AG04449 (cell line): Measurements from ENCODE around the gene RIOK1.

Experiments used
- CTCF ChIA-PET: fragments of 350-600 bp; formaldehyde crosslinking; extraction: SDS; loops from one replicate; lab custom pipeline; 2021; ENCODE audit warnings: antibody characterized with exemption; lab: Yijun Ruan, JAX
- POLR2A ChIA-PET: fragments of 400-600, 350-600 bp; formaldehyde crosslinking; extraction: SDS; loops from one replicate; lab custom pipeline; 2020; ENCODE audit warnings: antibody characterized with exemption, inconsistent platforms; lab: Yijun Ruan, JAX
- DNase-seq: peaks from one replicate; pipeline ENCODE4 v3.0.0-alpha.2; 2010; ENCODE audit warnings: low read depth, low spot score
- H3K4me3 ChIP-seq: 2 replicates; pipeline ENCODE4 v1.5.1; 2011; ENCODE audit warnings: low read depth, mild to moderate bottlenecking, control low read depth, low read length
- TF ChIP-seq, protein P1 (sequence below): IDR thresholded peaks from one replicate; pipeline ENCODE4 v1.5.1; 2011; ENCODE audit warnings: mild to moderate bottlenecking, moderate library complexity, low read length, control low read depth, inconsistent platforms; ENCODE audit not compliant: insufficient read depth; ENCODE audit errors: missing control alignments

Gene RIOK1

DNA sequence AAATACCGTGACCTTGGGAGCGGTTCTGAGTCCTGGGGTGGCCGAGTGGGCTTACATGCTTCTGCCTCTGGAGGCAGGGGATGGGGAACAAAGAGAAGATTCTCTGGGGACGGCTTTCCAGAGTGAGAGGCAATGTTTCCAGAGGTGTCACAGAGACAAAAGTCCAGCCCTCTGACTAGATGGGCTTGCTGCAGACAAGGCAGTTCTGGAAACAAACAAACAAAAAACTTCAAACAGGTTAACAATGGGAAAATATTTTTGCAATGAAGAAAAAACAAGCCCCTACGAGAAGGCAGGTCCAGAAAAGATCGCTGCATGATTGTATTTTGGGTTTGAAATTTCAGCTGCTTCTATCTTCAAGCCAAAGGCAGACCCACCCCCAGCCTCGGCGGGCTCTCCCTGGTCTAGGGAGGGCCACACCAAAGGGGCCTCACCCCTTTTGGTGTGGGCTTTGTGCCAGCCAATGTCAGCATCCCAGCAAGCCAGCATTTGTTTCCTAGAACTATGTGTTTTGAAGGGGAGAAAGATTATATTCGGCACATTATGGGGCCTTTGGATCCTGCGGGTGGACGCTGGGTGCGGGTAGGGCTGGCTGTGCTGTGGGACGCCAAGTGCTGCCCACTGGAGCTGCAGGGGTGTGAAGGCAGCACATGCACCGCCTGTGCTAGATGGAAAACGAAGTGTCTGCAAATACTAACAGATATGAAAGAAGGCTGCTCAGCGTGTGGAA is 42.9 kb downstream of the RIOK1 start:
- no peak overlapping the region for H3K4me3 ChIP-seq
- CTCF ChIA-PET, result interaction anchor here (1.1 kb wide), 1 partner anchor 8 kb away, joined by 3 read pairs; no protein-coding TSS in a partner anchor
- no peak for DNase-seq
- POLR2A ChIA-PET, result no interaction called here
- TF ChIP-seq, protein P1, sequence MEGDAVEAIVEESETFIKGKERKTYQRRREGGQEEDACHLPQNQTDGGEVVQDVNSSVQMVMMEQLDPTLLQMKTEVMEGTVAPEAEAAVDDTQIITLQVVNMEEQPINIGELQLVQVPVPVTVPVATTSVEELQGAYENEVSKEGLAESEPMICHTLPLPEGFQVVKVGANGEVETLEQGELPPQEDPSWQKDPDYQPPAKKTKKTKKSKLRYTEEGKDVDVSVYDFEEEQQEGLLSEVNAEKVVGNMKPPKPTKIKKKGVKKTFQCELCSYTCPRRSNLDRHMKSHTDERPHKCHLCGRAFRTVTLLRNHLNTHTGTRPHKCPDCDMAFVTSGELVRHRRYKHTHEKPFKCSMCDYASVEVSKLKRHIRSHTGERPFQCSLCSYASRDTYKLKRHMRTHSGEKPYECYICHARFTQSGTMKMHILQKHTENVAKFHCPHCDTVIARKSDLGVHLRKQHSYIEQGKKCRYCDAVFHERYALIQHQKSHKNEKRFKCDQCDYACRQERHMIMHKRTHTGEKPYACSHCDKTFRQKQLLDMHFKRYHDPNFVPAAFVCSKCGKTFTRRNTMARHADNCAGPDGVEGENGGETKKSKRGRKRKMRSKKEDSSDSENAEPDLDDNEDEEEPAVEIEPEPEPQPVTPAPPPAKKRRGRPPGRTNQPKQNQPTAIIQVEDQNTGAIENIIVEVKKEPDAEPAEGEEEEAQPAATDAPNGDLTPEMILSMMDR, result no peak

DNA sequence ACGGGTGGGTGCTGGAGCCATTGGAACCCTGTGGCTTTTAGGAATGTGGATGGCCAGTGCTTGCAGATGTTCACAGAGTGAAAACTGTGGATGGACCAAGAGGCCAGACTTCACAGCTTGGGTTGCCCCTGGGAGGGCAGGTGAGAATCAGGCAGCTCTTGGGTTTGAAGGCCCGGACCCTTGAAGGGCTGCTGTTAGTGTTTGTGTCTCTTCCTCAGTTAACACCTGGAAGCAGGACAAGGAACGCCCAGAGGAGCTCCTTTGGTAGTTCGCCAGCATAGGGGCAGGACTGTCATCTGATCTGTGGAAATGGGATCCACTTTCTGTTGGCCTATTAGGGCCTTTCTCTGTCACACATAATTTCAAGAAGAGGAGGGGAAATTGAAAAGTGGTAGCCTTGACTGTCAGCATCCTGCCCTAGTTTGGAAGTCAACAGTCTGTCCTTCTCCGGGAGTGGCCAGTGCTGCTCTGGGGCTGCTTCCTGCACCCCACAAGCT is 43.6 kb downstream of the RIOK1 start:
- ChIA-PET POLR2A (no interaction called here), CTCF (interaction anchor here (1.0 to 1.1 kb wide), 2 partner anchors 8 to 150 kb away, joined by 3 read pairs; no protein-coding TSS in a partner anchor)
- no peak for DNase-seq
- H3K4me3 ChIP-seq, result no peak overlapping the region
- TF ChIP-seq, protein P1, result no peak

DNA sequence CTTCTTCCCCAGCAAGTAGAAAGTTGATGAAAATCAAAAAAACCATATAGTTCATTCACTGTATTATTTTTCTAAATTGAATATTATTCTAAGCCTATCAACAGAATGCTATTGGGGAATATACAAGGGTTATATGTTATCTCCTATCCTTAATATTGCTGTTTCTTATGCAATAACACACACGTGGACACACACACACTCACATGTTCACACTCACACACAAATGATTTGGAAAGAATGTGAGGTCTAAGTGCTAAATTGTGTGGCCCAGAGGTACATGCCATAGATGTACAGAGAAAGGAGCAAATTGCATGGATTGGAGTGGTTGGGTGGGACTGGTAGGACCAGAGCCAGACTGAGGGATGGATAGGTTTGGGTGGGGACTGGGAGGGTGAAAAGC is 45.1 kb downstream of the RIOK1 start:
- POLR2A ChIA-PET, result no interaction called here
- CTCF ChIA-PET, result interaction anchor here (1.4 kb wide), 1 partner anchor 15 kb away, joined by 4 read pairs; no protein-coding TSS in a partner anchor
- TF ChIP-seq, protein P1, result no peak
- H3K4me3 ChIP-seq, result no peak overlapping the region
- no peak for DNase-seq

DNA sequence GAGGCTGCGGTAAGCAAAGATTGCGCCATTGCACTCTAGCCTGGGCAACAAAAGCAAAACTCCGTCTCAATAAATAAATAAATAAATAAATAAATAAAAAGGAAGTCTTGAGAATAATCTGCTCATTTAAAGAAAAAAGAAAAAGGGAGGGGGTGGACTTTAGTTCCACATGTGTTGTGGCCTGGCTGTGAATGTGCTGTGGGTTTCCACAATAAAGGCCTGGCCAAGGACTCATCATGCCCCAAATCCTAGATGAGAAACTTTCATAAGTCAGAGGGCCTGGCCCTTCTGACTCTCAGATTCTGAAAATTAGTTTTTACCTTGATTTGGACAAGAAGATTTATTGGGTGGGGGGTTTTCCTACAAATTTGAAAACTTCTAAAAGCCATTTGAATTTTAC is 48.4 kb downstream of the RIOK1 start:
- CTCF ChIA-PET, result interaction anchor here (0.8 kb wide), 1 partner anchor 83 kb away, joined by 3 read pairs; no protein-coding TSS in a partner anchor
- POLR2A ChIA-PET, result interaction anchor here (0.7 kb wide), 1 partner anchor 90 kb away, joined by 3 read pairs; no protein-coding TSS in a partner anchor
- no peak for DNase-seq
- TF ChIP-seq, protein P1, result no peak
- no peak overlapping the region for H3K4me3 ChIP-seq

DNA sequence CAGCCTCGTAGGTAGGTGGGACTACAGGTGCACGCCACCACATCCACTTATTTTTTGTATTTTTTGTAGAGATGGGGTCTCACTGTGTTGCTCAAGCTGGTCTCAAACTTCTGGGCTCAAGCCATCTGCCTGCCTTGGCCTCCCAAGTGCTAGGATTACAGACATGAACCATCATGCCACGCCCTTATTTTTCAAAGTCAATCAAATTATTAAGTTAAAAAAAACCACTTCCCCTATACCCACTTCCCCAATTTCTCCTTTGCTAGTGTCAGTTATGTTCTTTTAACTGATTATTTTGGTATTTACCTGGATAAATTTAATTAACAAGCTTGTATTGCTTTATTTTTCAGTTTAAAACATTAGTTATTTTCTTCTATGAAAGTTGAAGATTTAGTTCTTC is 49.6 kb downstream of the RIOK1 start:
- no peak overlapping the region for H3K4me3 ChIP-seq
- DNase-seq, result no peak
- TF ChIP-seq, protein P1, result no peak
- CTCF ChIA-PET, result interaction anchor here (1.0 kb wide), 1 partner anchor 14 kb away, joined by 4 read pairs; no protein-coding TSS in a partner anchor
- POLR2A ChIA-PET, result no interaction called here

DNA sequence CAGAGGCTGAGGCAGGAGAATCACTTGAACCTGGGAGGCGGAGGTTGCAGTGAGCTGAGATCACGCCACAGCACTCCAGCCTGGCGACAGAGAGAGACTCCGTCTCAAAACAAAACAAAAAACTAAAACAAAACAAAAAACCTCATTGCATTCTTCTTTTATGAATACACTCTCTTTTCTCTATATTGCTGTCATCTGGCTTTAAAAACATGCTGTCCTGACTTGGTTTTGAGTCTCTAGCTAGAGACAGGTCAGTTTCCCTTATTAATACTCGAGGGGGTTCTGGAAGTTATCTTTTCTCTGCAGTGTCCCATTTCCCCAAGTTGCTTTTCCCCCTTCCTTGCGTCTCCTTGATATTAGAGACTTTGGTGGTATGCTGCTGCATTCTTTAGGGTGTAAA is 50.9 kb downstream of the RIOK1 start:
- TF ChIP-seq, protein P1, result no peak
- H3K4me3 ChIP-seq, result no peak overlapping the region
- ChIA-PET CTCF (interaction anchor here (1.3 kb wide), 1 partner anchor 16 kb away, joined by 5 read pairs; no protein-coding TSS in a partner anchor), POLR2A (interaction anchor here (1.0 kb wide), 1 partner anchor 88 kb away, joined by 3 read pairs; no protein-coding TSS in a partner anchor)
- no peak for DNase-seq
